ENCODE measurements around the gene OLFML2A. TPM values are rescaled to one million over a fixed set of nuclear protein-coding genes. Genes with fewer than 3 reads are reported as not detected.

OLFML2A gene
- polyA plus RNA-seq, 2 of the 4 experiments (the other 2 are of a cell fraction) = 8.2 to 14.5 TPM

- no peak for TF ChIP-seq BCL3 (IDR thresholded peaks at IDR 0.05)
- no peak for TF ChIP-seq HOXA7 (CRISPR knock-in tag; IDR thresholded peaks at IDR 0.05)
These were observed 35.3 kb upstream of the OLFML2A start (continued) for GRCh38 chr9:124741662-124742061.

- Histone ChIP-seq H3K9me3 (no peaks in the 10 kb centered on the region), H3K27ac (no peak overlapping the region), H3K4me2 (no peak overlapping the region), H3K4me3 (no peak overlapping the region), H3K4me1 (peaks cover 8% of the 10 kb centered on the region; the same call in 2 of the 3 replicates)
- ChIA-PET CTCF (interaction anchor here (0.7 to 4.0 kb wide), 12 partner anchors 10 to 324 kb away, joined by 3 to 19 read pairs (median 4); partner anchors contain the start of genes NR6A1 and WDR38), POLR2A (no interaction called here)
- TF ChIP-seq HOXB13 (CRISPR knock-in tag; IDR thresholded peaks at IDR 0.05; ENCODE audit: low read depth) (no peak), JUNB (IDR thresholded peaks at IDR 0.05) (no peak), FOSB (CRISPR knock-in tag; IDR thresholded peaks at IDR 0.05) (no peak), ZFP36 (IDR thresholded peaks at IDR 0.05; ENCODE audit: borderline replicate concordance, partially characterized antibody) (no peak), EHF (CRISPR knock-in tag; IDR thresholded peaks at IDR 0.05) (no peak), NPAS2 (CRISPR knock-in tag; IDR thresholded peaks at IDR 0.05; ENCODE audit: borderline replicate concordance) (no peak), GATA3 (IDR thresholded peaks at IDR 0.05; ENCODE audit: borderline replicate concordance) (no peak), ZSCAN20 (CRISPR knock-in tag; IDR thresholded peaks at IDR 0.05) (no peak), KDM5A (IDR thresholded peaks at IDR 0.05) (no peak), PHF8 (IDR thresholded peaks at IDR 0.05; ENCODE audit: borderline replicate concordance, low read depth) (no peak), HMGXB4 (CRISPR knock-in tag; IDR thresholded peaks at IDR 0.05; ENCODE audit: borderline replicate concordance) (no peak)
- no peak for DNase-seq (ENCODE audit: low read depth in 1 of 2, low spot score in 1 of 2)
- no peak for FAIRE-seq
- no peak for ATAC-seq
These were observed 34.0 kb upstream of the OLFML2A start for GRCh38 chr9:124742940-124743339.

- no peak for DNase-seq (ENCODE audit: low read depth in 1 of 2, low spot score in 1 of 2)
- no peak for ATAC-seq
- POLR2A ChIA-PET = no interaction called here
These were observed 33.1 kb upstream of the OLFML2A start for GRCh38 chr9:124743686-124744348.

GRCh38 chr9:124747065-124747464 lies 29.9 kb upstream of the OLFML2A start:
- FAIRE-seq = no peak
- DNase-seq (ENCODE audit: low read depth in 1 of 2, low spot score in 1 of 2) = no peak
- CTCF ChIA-PET = interaction anchor here (1.0 to 3.2 kb wide), 3 partner anchors 13 to 196 kb away, joined by 3 to 10 read pairs (median 5); no protein-coding TSS in a partner anchor
- Histone ChIP-seq H3K4me1 (peaks cover 8% of the 10 kb centered on the region; the same call in 2 of the 3 replicates), H3K9me3 (no peaks in the 10 kb centered on the region), H3K27ac (no peak overlapping the region), H3K4me3 (no peak overlapping the region), H3K4me2 (no peak overlapping the region)
- POLR2A ChIA-PET = no interaction called here
- no peak for ATAC-seq
- WGBS (ENCODE audit: missing lambda C conversion rate) = 84% methylated on average over 4 of the region's 4 CpGs
- no peak for TF ChIP-seq ZSCAN20 (CRISPR knock-in tag; IDR thresholded peaks at IDR 0.05)
- no peak for TF ChIP-seq BHLHE40 (IDR thresholded peaks at IDR 0.05; ENCODE audit: low read depth, low read length)
- no peak for TF ChIP-seq REST (IDR thresholded peaks at IDR 0.05)
- no peak for TF ChIP-seq JUNB (IDR thresholded peaks at IDR 0.05)
- no peak for TF ChIP-seq TFCP2L1 (CRISPR knock-in tag; IDR thresholded peaks at IDR 0.05)
- no peak for TF ChIP-seq EP300 (IDR thresholded peaks at IDR 0.05)
- no peak for TF ChIP-seq ELK1 (IDR thresholded peaks at IDR 0.05; ENCODE audit: low read depth, low read length)
- no peak for TF ChIP-seq HEYL (CRISPR knock-in tag; IDR thresholded peaks at IDR 0.05)
- no peak for TF ChIP-seq SMC3 (IDR thresholded peaks at IDR 0.05)
- no peak for TF ChIP-seq PHF8 (IDR thresholded peaks at IDR 0.05; ENCODE audit: borderline replicate concordance, low read depth)
- no peak for TF ChIP-seq POLR2AphosphoS2 (conservative IDR thresholded peaks at IDR 0.05; ENCODE audit: low read length)
- no peak for TF ChIP-seq RCOR1 (IDR thresholded peaks at IDR 0.05; ENCODE audit: low read depth, low read length)

More at GRCh38 chr9:124743686-124744348, 33.1 kb upstream of the OLFML2A start:
- no peak for TF ChIP-seq ZFP36 (IDR thresholded peaks at IDR 0.05; ENCODE audit: borderline replicate concordance, partially characterized antibody)
- TF ChIP-seq RAD21 (conservative IDR thresholded peaks at IDR 0.05 in 1 of 2, IDR thresholded peaks at IDR 0.05 in 1 of 2) = no peak
- TF ChIP-seq GATA3 (IDR thresholded peaks at IDR 0.05; ENCODE audit: borderline replicate concordance) = no peak
- no peak for TF ChIP-seq TP53 (CRISPR knock-in tag; IDR thresholded peaks at IDR 0.05)
- no peak for TF ChIP-seq JUNB (IDR thresholded peaks at IDR 0.05)
- TF ChIP-seq NFE2L2 (conservative IDR thresholded peaks at IDR 0.05; ENCODE audit: low read length) = no peak
- WGBS (ENCODE audit: missing lambda C conversion rate) = 72% methylated on average over 5 of the region's 5 CpGs
- no peaks in the 10 kb centered on the region for H3K9me3 ChIP-seq
- FAIRE-seq = no peak
- H3K4me3 ChIP-seq = no peak overlapping the region
- CTCF ChIA-PET = interaction anchor here (0.6 to 4.0 kb wide), 12 partner anchors 9 to 325 kb away, joined by 3 to 19 read pairs (median 4); partner anchors contain the start of genes NR6A1 and WDR38
- H3K27ac ChIP-seq = no peak overlapping the region
- H3K4me1 ChIP-seq = peaks cover 8% of the 10 kb centered on the region; the same call in 2 of the 3 replicates
- no peak overlapping the region for H3K4me2 ChIP-seq

Measured in A549 (cell line).